Astrocyte of the cerebellum (primary cell): ENCODE results near the gene SLX9.

Experiments
- DNase-seq: peaks from one replicate; pipeline ENCODE4 v3.0.0-alpha.2; 2011; ENCODE audit warnings: low read depth
- H3K4me3 ChIP-seq: 2 replicates; pipeline ENCODE4 v1.5.1; 2011; ENCODE audit warnings: mild to moderate bottlenecking, low read depth, low read length, moderate library complexity
- CTCF ChIP-seq: IDR thresholded peaks from 2 replicates; pipeline ENCODE4 v1.5.1; 2012; ENCODE audit warnings: low read length, low read depth, moderate library complexity, mild to moderate bottlenecking; ENCODE audit errors: missing control alignments
- in situ Hi-C: cut with HindIII; loops from 2 replicates; pipeline ENCODE4 v1.10.0; 2017; ENCODE audit warnings: low sequenced_read_pairs

Gene SLX9

GRCh38 chr21:45015469-45015860, 75.6 kb downstream of the SLX9 start:
- in situ Hi-C loops: loop anchor here (10.0 kb wide), 1 partner anchor 59 kb away; the partner anchor contains the start of gene ADARB1
- no peak for DNase-seq
- no peak overlapping the region for H3K4me3 ChIP-seq
- no peak for TF ChIP-seq CTCF

GRCh38 chr21:45016031-45016405, 76.2 kb downstream of the SLX9 start:
- no peak for DNase-seq
- H3K4me3 ChIP-seq: no peak overlapping the region
- in situ Hi-C loops: loop anchor here (10.0 kb wide), 1 partner anchor 59 kb away; the partner anchor contains the start of gene ADARB1
- TF ChIP-seq CTCF: no peak

- TF ChIP-seq CTCF: no peak
- in situ Hi-C loops: loop anchor here (10.0 kb wide), 1 partner anchor 58 kb away; the partner anchor contains the start of gene ADARB1
- H3K4me3 ChIP-seq: no peak overlapping the region
- no peak for DNase-seq
Measured at GRCh38 chr21:45016406-45017038, 76.7 kb downstream of the SLX9 start.

- no peak for DNase-seq
- H3K4me3 ChIP-seq: no peak overlapping the region
- TF ChIP-seq CTCF: no peak
- in situ Hi-C loops: loop anchor here (10.0 kb wide), 1 partner anchor 58 kb away; the partner anchor contains the start of gene ADARB1
Measured at GRCh38 chr21:45017039-45017960, 77.5 kb downstream of the SLX9 start.

- TF ChIP-seq CTCF: no peak
- DNase-seq: no peak
- in situ Hi-C loops: loop anchor here (10.0 kb wide), 1 partner anchor 56 kb away; the partner anchor contains the start of gene ADARB1
- peak overlapping the region; percentile 22 for H3K4me3 ChIP-seq
Measured at GRCh38 chr21:45018131-45019075, 78.6 kb downstream of the SLX9 start.
